Fibroblast of skin of scalp (primary cell): ENCODE data around the gene SMIM22.

ENCODE experiments used
- DNase-seq: peaks from one replicate; pipeline ENCODE4 v3.0.0-alpha.2; 2013

The SMIM22 gene

GRCh38 chr16:4796982-4797804 is 2.0 kb downstream of the SMIM22 start:
- DNase-seq, result no peak

GRCh38 chr16:4797805-4798252 is 2.7 kb downstream of the SMIM22 start:
- DNase-seq, result no peak

- no peak for DNase-seq
Measured at GRCh38 chr16:4798456-4798855, 3.3 kb downstream of the SMIM22 start.

- DNase-seq, result no peak
Measured at GRCh38 chr16:4799171-4799855, 4.1 kb downstream of the SMIM22 start.

- no peak for DNase-seq
Measured at GRCh38 chr16:4800290-4801041, 5.3 kb downstream of the SMIM22 start.

GRCh38 chr16:4801051-4801961 is 6.1 kb downstream of the SMIM22 start:
- DNase-seq, result no peak

- peak; percentile 9 for DNase-seq
Measured at GRCh38 chr16:4801962-4802658, 6.9 kb downstream of the SMIM22 start, which contains the start of gene ROGDI. Gene ROGDI, minus strand, starts transcription at chr16:4802633. Its CDS starts 62 bp downstream, at chr16:4802571.

- peak; percentile 93 for DNase-seq
Measured at GRCh38 chr16:4802659-4803287, 7.6 kb downstream of the SMIM22 start.

GRCh38 chr16:4803401-4803844 is 8.3 kb downstream of the SMIM22 start:
- peak; percentile 60 for DNase-seq

GRCh38 chr16:4803898-4804762 is 9.0 kb downstream of the SMIM22 start:
- DNase-seq, result no peak

- DNase-seq, result no peak
Measured at GRCh38 chr16:4805231-4805630, 10.1 kb downstream of the SMIM22 start.

- no peak for DNase-seq
Measured at GRCh38 chr16:4806280-4806679, 11.1 kb downstream of the SMIM22 start.

- DNase-seq, result no peak
Measured at GRCh38 chr16:4811242-4811641, 16.1 kb downstream of the SMIM22 start.

- no peak for DNase-seq
Measured at GRCh38 chr16:4811773-4812172, 16.6 kb downstream of the SMIM22 start.

GRCh38 chr16:4813251-4814003 is 18.3 kb downstream of the SMIM22 start:
- no peak for DNase-seq

- no peak for DNase-seq
Measured at GRCh38 chr16:4814046-4814445, 18.9 kb downstream of the SMIM22 start.

GRCh38 chr16:4814542-4815173 is 19.5 kb downstream of the SMIM22 start:
- no peak for DNase-seq

GRCh38 chr16:4820652-4821051 is 25.5 kb downstream of the SMIM22 start:
- no peak for DNase-seq
